Mammary epithelial cell (primary cell): ENCODE data around the gene ERVH48-1.

ENCODE experiments used
- EZH2 ChIP-seq: IDR thresholded peaks from 2 replicates; pipeline ENCODE4 v1.6.1; 2012; ENCODE audit warnings: low read length, inconsistent platforms, borderline replicate concordance
- TF ChIP-seq, protein P1 (sequence below), 2 donors: IDR thresholded peaks in 1 of 2; conservative IDR thresholded peaks in 1 of 2; 2 replicates each; pipeline ENCODE4 v1.5.1; 2011 to 2012; ENCODE audit warnings: inconsistent platforms in 2 of 2, low read length in 2 of 2, mild to moderate bottlenecking in 2 of 2, control low read depth in 1 of 2, low read depth in 1 of 2; ENCODE audit not compliant: insufficient read depth in 1 of 2; ENCODE audit errors: extremely low read depth in 1 of 2

GRCh38 chr21:42964086-42964485 is 38.7 kb upstream of the ERVH48-1 start:
- TF ChIP-seq EZH2 = no peak
- TF ChIP-seq, protein P1, sequence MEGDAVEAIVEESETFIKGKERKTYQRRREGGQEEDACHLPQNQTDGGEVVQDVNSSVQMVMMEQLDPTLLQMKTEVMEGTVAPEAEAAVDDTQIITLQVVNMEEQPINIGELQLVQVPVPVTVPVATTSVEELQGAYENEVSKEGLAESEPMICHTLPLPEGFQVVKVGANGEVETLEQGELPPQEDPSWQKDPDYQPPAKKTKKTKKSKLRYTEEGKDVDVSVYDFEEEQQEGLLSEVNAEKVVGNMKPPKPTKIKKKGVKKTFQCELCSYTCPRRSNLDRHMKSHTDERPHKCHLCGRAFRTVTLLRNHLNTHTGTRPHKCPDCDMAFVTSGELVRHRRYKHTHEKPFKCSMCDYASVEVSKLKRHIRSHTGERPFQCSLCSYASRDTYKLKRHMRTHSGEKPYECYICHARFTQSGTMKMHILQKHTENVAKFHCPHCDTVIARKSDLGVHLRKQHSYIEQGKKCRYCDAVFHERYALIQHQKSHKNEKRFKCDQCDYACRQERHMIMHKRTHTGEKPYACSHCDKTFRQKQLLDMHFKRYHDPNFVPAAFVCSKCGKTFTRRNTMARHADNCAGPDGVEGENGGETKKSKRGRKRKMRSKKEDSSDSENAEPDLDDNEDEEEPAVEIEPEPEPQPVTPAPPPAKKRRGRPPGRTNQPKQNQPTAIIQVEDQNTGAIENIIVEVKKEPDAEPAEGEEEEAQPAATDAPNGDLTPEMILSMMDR (conservative IDR thresholded peaks at IDR 0.05 in 1 of 2, IDR thresholded peaks at IDR 0.05 in 1 of 2; ENCODE audit: extremely low read depth in 1 of 2, insufficient read depth in 1 of 2, low read depth in 1 of 2, low read length in 2 of 2) = no peak
